K562 (cell line): ENCODE data around the gene PSMB10. TPM values are rescaled to one million over a fixed set of nuclear protein-coding genes. Genes with fewer than 3 reads are reported as not detected.

Experiments
- ASH1L ChIP-seq: fragments of 450-650 bp; IDR thresholded peaks from 2 replicates; pipeline ENCODE4 v1.6.1; 2018; ENCODE audit warnings: borderline replicate concordance, mild to moderate bottlenecking, low read depth; ENCODE audit not compliant: partially characterized antibody
- ETV5 ChIP-seq: sonication (generic); formaldehyde crosslinking; IDR thresholded peaks from 2 replicates; pipeline ENCODE4 v1.4.0; 2020; ENCODE audit warnings: low read depth, mild to moderate bottlenecking, missing genetic modification reagents
- MLX ChIP-seq, 2 experiments: fragments of 450-650 bp in 1 of 2; sonication (generic) in 1 of 2; formaldehyde crosslinking; conservative IDR thresholded peaks; 2 replicates each; pipeline versions ENCODE4 v1.4.0 to v1.8.1; 2020 to 2022; ENCODE audit warnings: mild to moderate bottlenecking in 1 of 2, missing genetic modification reagents in 1 of 2
- MTF1 ChIP-seq: fragments of 250-450 bp; sonication (Bioruptor Pico); IDR thresholded peaks from 2 replicates; pipeline ENCODE4 v1.9.0; 2021; ENCODE audit warnings: moderate library complexity, mild to moderate bottlenecking, inconsistent platforms, borderline replicate concordance
- PBX2 ChIP-seq, 2 experiments: IDR thresholded peaks in 1 of 2; conservative IDR thresholded peaks in 1 of 2; 2 replicates each; pipeline ENCODE4 v1.6.1; 2016; ENCODE audit warnings: low read depth in 2 of 2, mild to moderate bottlenecking in 1 of 2, missing compliant biosample characterization in 1 of 2, missing genetic modification characterization in 1 of 2, moderate library complexity in 1 of 2
- SIN3A ChIP-seq, 2 experiments: fragments of 150-350 bp in 1 of 2; IDR thresholded peaks; 2 replicates each; pipeline ENCODE4 v1.6.1; 2011 to 2016; ENCODE audit warnings: borderline replicate concordance in 2 of 2, low read depth in 2 of 2, low read length in 2 of 2, mild to moderate bottlenecking in 2 of 2, moderate library complexity in 2 of 2; ENCODE audit not compliant: control insufficient read depth in 1 of 2
- SMAD3 ChIP-seq: fragments of 450-650 bp; formaldehyde crosslinking; conservative IDR thresholded peaks from 2 replicates; pipeline ENCODE4 v1.4.0; 2020; ENCODE audit warnings: mild to moderate bottlenecking
- SRSF1 ChIP-seq: fragments of 200-400 bp; formaldehyde crosslinking; IDR thresholded peaks from 2 replicates; pipeline ENCODE4 v1.6.1; 2017; ENCODE audit warnings: mild to moderate bottlenecking, low read depth, low read length, moderate library complexity
- ZNF146 ChIP-seq: IDR thresholded peaks from one replicate; pipeline ENCODE4 v1.6.1; 2018; ENCODE audit warnings: missing compliant biosample characterization; ENCODE audit not compliant: unreplicated experiment
- ZNF174 ChIP-seq: fragments of 250-450 bp; sonication (Bioruptor Pico); IDR thresholded peaks from 2 replicates; pipeline ENCODE4 v1.4.0; 2020; ENCODE audit warnings: mild to moderate bottlenecking
- ZNF274 ChIP-seq: IDR thresholded peaks from 2 replicates; pipeline ENCODE4 v1.6.1; 2011; ENCODE audit warnings: low read depth, mild to moderate bottlenecking, low read length, moderate library complexity, borderline replicate concordance
- ZNF282 ChIP-seq: sonication (generic); formaldehyde crosslinking; IDR thresholded peaks from 2 replicates; pipeline ENCODE4 v1.8.1; 2023; ENCODE audit warnings: missing genetic modification reagents
- ZNF561 ChIP-seq: fragments of 450-650 bp; formaldehyde crosslinking; conservative IDR thresholded peaks from 2 replicates; pipeline ENCODE4 v1.4.0; 2020; ENCODE audit warnings: mild to moderate bottlenecking, moderate library complexity
- ZNF609 ChIP-seq: sonication (generic); formaldehyde crosslinking; IDR thresholded peaks from 2 replicates; pipeline ENCODE4 v1.8.1; 2023; ENCODE audit warnings: missing genetic modification reagents, mild to moderate bottlenecking, borderline replicate concordance
- ZNF764 ChIP-seq: fragments of 250-450 bp; sonication (Bioruptor Pico); IDR thresholded peaks from 2 replicates; pipeline ENCODE4 v1.4.0; 2020; ENCODE audit warnings: low read depth, mild to moderate bottlenecking, moderate library complexity
- polyA plus RNA-seq, 8 experiments: library from polyadenylated mRNA; depleted of rRNA in 4 of 8; stranded (reverse) in 5 of 8; unstranded in 3 of 8; fragments of >200 nt; fragmentation: Nextera tagmentation in 2 of 8; fragmentation: Illumina TruSeq in 1 of 8; extraction: Ambion mirVana in 2 of 8; extraction: Trizol in 1 of 8; gene quantifications; 2 replicates each; pipeline versions ENCODE4 v1.2.1 to v1.2.3, GENCODE V29; 2011 to 2014; ENCODE audit warnings: inconsistent platforms in 1 of 8, missing spikeins in 1 of 8
- total RNA-seq, 7 experiments: library from RNA; depleted of rRNA in 6 of 7; stranded (reverse); fragments of >200 nt in 6 of 7; fragmentation: Illumina TruSeq in 2 of 7; extraction: Trizol in 2 of 7; gene quantifications; 2 replicates each; pipeline versions ENCODE4 v1.2.1 to v1.2.3, GENCODE V29; 2011 to 2021; ENCODE audit warnings: low replicate concordance in 1 of 7
- TF ChIP-seq, protein P1 (sequence below): fragments of 450-650 bp; IDR thresholded peaks from 2 replicates; pipeline ENCODE4 v1.6.1; 2017; ENCODE audit warnings: mild to moderate bottlenecking, moderate library complexity

Gene PSMB10
- total and polyA plus RNA-seq, 9 of the 15 experiments (the other 6 are each of a cell fraction or from before 2014, with no cell fraction given), result 11.7 to 105 (median 51.0) TPM

DNA sequence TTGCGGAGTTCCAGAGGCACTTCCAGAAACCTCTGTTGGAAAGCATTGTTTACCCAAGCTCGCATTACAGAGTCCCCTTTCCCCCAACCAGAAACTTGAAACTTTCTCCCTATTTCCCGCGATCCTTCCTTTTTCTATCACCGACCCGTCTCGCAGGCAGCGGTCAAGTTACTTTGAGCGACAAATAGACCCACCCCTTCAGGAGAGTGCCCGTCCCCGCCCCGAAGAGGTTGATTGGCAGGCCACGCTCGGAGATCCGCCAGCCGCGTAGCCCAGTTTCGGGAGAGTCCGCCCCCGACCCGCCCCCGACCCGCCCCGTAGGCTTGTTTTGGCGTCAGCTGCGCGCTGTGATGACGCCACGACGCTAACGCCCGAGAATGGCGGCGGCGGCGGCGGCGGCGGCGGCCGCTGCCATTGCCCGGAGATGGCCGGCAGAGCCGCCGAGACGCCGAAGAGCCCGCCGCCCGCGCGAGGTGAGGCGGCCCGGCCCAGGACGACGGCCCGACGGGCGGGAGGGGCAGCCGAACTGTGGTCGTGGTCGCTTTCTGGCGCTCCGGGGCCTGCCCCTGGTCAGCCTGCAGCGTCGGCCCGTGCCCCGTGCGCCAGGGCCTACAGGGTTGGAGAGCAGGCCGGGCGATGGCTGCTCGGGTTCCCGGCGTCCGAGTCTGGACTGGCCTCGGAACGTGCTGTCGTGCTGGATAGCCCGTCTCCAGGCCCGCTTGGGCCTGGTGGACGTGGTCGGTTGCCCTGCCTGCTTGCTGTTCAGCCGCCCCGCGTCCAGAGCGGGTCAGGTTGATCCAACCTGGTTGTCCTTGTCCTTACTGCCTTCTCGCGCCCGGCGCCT lies 43.5 kb downstream of the PSMB10 start, which contains the start of gene PSKH1 (continued):
- TF ChIP-seq, protein P1, sequence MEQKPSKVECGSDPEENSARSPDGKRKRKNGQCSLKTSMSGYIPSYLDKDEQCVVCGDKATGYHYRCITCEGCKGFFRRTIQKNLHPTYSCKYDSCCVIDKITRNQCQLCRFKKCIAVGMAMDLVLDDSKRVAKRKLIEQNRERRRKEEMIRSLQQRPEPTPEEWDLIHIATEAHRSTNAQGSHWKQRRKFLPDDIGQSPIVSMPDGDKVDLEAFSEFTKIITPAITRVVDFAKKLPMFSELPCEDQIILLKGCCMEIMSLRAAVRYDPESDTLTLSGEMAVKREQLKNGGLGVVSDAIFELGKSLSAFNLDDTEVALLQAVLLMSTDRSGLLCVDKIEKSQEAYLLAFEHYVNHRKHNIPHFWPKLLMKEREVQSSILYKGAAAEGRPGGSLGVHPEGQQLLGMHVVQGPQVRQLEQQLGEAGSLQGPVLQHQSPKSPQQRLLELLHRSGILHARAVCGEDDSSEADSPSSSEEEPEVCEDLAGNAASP, result no peak
- TF ChIP-seq SMAD3 (CRISPR knock-in tag) (no peak; the same call in 1 of the 2 replicates), ETV5 (CRISPR knock-in tag) (no peak), ZNF282 (CRISPR knock-in tag) (0 out of 2 replicates have a peak, but pooled peaks have one; percentile 54), PBX2 (CRISPR knock-in tag; IDR thresholded peaks at IDR 0.05; ENCODE audit: low read depth) (peak; percentile 93), PBX2 (tag; conservative IDR thresholded peaks at IDR 0.05; ENCODE audit: low read depth) (peak; percentile 95), ZNF561 (no peak), SIN3A (IDR thresholded peaks at IDR 0.05; ENCODE audit: borderline replicate concordance in 2 of 2, control insufficient read depth in 1 of 2, low read depth in 2 of 2, low read length in 2 of 2) (peak in 1 of 2 experiments; percentile 51; a peak in 1 of 4 replicates), ZNF764 (no peak), ZNF609 (CRISPR knock-in tag) (no peak), MLX (CRISPR knock-in tag; conservative IDR thresholded peaks at IDR 0.05) (no peak), ZNF146 (no peak), ASH1L (no peak), MTF1 (CRISPR knock-in tag) (no peak), ZNF274 (no peak), SRSF1 (no peak), ZNF174 (CRISPR knock-in tag) (no peak)
